ENCODE results near the gene ZNF668. TPM values are rescaled to one million over a fixed set of nuclear protein-coding genes. Genes with fewer than 3 reads are reported as not detected.

ZNF668 gene
- total RNA-seq, 3 donors from 2014 or later (not counting 1 experiment from before 2014, with no cell fraction given): 11.0 to 27.4 (median 22.6) TPM

DNA sequence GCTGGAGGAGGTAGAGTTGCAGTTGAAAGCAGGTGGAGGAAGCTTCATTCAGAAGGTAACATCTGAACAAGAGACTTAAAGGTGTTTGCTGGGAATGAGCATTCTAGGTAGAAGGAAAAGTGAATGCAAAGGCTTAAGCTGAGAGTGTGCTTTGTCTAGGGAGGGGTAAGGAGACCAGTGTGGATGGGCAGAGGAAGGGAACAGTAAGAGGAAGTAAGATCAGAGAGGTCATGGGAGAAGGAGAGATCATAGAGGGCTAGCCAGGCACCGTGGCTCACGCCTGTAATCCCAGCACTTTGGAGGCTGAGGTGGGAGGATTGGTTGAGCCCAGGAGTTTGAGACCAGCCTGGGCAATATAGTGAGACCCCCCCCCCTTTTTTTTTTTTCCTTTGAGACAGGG lies 37.3 kb downstream of the ZNF668 start:
- Histone ChIP-seq H3K4me1 (ENCODE audit: control insufficient read depth, insufficient read depth, low read length) (peaks cover 20% of the 10 kb centered on the region), H3K27me3 (ENCODE audit: control insufficient read depth, insufficient read depth, low read length) (no peaks in the 10 kb centered on the region), H3K36me3 (ENCODE audit: control insufficient read depth, insufficient read depth, low read length) (peaks cover 45% of the 10 kb centered on the region), H3K4me3 (ENCODE audit: low read length) (no peak overlapping the region), H3K9me3 (ENCODE audit: control insufficient read depth, insufficient read depth, low read length) (no peaks in the 10 kb centered on the region), H3K27ac (ENCODE audit: low read length) (no peak overlapping the region)
- H3K4me3 Mint-ChIP-seq: no peak overlapping the region
- no peak for ATAC-seq
- TF ChIP-seq, protein P1, sequence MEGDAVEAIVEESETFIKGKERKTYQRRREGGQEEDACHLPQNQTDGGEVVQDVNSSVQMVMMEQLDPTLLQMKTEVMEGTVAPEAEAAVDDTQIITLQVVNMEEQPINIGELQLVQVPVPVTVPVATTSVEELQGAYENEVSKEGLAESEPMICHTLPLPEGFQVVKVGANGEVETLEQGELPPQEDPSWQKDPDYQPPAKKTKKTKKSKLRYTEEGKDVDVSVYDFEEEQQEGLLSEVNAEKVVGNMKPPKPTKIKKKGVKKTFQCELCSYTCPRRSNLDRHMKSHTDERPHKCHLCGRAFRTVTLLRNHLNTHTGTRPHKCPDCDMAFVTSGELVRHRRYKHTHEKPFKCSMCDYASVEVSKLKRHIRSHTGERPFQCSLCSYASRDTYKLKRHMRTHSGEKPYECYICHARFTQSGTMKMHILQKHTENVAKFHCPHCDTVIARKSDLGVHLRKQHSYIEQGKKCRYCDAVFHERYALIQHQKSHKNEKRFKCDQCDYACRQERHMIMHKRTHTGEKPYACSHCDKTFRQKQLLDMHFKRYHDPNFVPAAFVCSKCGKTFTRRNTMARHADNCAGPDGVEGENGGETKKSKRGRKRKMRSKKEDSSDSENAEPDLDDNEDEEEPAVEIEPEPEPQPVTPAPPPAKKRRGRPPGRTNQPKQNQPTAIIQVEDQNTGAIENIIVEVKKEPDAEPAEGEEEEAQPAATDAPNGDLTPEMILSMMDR (IDR thresholded peaks at IDR 0.05): no peak
- WGBS (ENCODE audit: insufficient coverage): 50% methylated on average over 2 of the region's 2 CpGs
- H3K27ac Mint-ChIP-seq: peak overlapping the region in 1 of 2 donors; percentile 26
- no peaks in the 10 kb centered on the region for H3K9me3 Mint-ChIP-seq
- intact Hi-C loops (cut with micrococcal nuclease): no loop called here
- peaks cover 36 to 37% of the 10 kb centered on the region in 2 donors for H3K4me1 Mint-ChIP-seq
- H3K27me3 Mint-ChIP-seq (ENCODE audit: low read depth in 2 of 2): no peaks in the 10 kb centered on the region
- no peak for DNase-seq
- H3K36me3 Mint-ChIP-seq: no peaks in the 10 kb centered on the region

DNA sequence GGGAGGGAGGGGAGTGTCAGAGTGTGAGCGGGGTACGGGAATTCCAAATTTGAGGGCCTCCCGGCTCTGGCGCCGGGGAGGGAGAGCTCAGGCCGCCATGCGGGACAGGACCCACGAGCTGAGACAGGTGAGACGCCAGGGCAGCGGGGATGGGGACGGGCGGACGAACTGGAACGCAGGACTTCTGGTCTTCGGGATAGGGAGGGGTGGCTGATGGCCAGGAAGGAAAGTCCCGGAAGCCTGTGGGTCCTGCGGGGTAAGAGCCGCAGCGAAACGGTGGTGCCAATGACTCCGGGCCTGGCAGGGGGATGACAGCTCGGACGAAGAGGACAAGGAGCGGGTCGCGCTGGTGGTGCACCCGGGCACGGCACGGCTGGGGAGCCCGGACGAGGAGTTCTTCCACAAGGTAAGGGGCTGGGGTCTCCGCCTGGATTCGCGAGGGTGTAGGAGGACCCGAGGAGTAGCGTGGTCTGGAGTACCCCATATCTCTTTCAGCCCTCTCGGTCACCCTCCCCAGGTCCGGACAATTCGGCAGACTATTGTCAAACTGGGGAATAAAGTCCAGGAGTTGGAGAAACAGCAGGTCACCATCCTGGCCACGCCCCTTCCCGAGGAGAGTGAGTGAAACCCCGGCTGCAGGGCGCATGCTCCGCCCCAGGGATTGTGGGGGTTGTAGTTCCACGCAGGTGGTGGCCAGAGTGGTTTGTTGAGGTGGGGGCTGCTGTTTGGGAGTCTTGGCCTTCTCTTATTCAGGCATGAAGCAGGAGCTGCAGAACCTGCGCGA lies 40.1 kb downstream of the ZNF668 start:
- Mint-ChIP-seq H3K4me3 (peak overlapping the region; percentile 99), H3K27me3 (ENCODE audit: low read depth in 2 of 2) (no peaks in the 10 kb centered on the region), H3K9me3 (no peaks in the 10 kb centered on the region), H3K27ac (peak overlapping the region; percentile 95 to 99), H3K36me3 (no peaks in the 10 kb centered on the region), H3K4me1 (peaks cover 36 to 37% of the 10 kb centered on the region in 2 donors)
- Histone ChIP-seq H3K4me1 (ENCODE audit: control insufficient read depth, insufficient read depth, low read length) (peaks cover 20% of the 10 kb centered on the region), H3K4me3 (ENCODE audit: low read length) (peak overlapping the region; percentile 80), H3K27me3 (ENCODE audit: control insufficient read depth, insufficient read depth, low read length) (no peaks in the 10 kb centered on the region), H3K9me3 (ENCODE audit: control insufficient read depth, insufficient read depth, low read length) (no peaks in the 10 kb centered on the region), H3K27ac (ENCODE audit: low read length) (peak overlapping the region; percentile 92), H3K36me3 (ENCODE audit: control insufficient read depth, insufficient read depth, low read length) (peaks cover 28% of the 10 kb centered on the region)
- ATAC-seq (peak; percentile 47 to 60 (median 49)), DNase-seq (peak; percentile 83 to 95)
- WGBS (ENCODE audit: insufficient coverage): 1% methylated on average over 47 of the region's 47 CpGs
- intact Hi-C loops (cut with micrococcal nuclease): loop anchor here (1.0 to 5.0 kb wide), 4 partner anchors 39 to 425 kb away; partner anchors contain the start of genes ARMC5, FBXL19 and VKORC1
- TF ChIP-seq, protein P1 (IDR thresholded peaks at IDR 0.05): no peak

DNA sequence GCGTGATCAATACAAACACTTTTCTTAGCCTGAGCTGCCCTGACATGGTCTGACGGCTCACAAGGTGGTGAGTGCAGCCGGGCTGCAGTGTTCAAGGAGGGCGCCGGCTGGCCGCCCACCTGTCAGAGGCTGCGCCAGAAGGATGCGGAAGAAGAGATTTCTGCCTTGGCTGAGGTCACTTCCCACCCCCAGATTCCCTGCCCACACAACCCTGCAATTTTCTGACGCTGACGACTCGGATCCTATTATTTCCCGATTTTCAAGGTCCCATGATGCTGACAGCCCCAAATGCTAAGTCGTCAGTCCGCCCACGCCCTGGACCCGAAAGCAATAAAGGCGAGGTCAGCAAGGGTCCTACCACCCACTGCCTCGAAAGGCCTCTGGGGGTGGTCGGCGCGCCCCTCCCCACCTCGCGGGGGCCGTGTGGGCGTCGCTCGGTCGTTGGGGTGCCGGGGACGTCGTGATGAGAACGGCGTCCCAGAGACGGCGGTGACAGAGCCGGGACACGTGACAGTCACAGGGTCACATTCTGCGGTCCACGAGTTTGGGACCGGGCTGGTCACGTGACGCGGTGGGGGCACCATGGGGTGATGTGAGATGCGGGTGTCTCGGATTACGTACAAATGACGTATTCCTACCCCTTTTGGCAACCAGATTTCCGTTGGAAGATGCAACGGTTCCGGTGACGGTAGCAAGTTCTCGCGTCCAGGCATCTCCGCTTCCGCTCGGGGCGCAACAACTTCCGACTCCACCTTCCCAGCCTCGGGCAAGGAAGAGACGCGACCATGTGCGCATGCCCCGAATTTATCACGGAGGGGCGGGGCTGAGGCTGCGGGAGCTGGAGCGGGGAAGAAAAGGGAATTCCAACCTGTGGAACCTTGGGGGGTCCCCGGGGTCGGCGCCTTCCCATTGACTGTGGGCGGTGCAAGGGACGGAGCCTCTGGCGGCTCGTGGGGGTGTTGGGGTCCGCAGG lies 41.0 kb downstream of the ZNF668 start, which contains the start of gene STX4:
TSS of gene STX4 (plus strand) at position 823 of the 973 bp plus-strand sequence. CDS start 248 bp downstream, outside the sequence.
- H3K4me3 Mint-ChIP-seq: peak within 1 kb of the TSS; percentile 99
- peaks cover 36 to 37% of the 10 kb centered on the region in 2 donors for H3K4me1 Mint-ChIP-seq
- Histone ChIP-seq H3K4me1 (ENCODE audit: control insufficient read depth, insufficient read depth, low read length) (peaks cover 20% of the 10 kb centered on the region), H3K27ac (ENCODE audit: low read length) (peak within 1 kb of the TSS; percentile 92), H3K4me3 (ENCODE audit: low read length) (peak within 1 kb of the TSS; percentile 80), H3K36me3 (ENCODE audit: control insufficient read depth, insufficient read depth, low read length) (peaks cover 19% of the 10 kb centered on the region), H3K9me3 (ENCODE audit: control insufficient read depth, insufficient read depth, low read length) (no peaks in the 10 kb centered on the region), H3K27me3 (ENCODE audit: control insufficient read depth, insufficient read depth, low read length) (no peaks in the 10 kb centered on the region)
- no peaks in the 10 kb centered on the region for H3K9me3 Mint-ChIP-seq
- peak; percentile 97 to 100 for DNase-seq
- peak within 1 kb of the TSS; percentile 95 to 99 for H3K27ac Mint-ChIP-seq
- no peaks in the 10 kb centered on the region for H3K36me3 Mint-ChIP-seq
- WGBS (ENCODE audit: insufficient coverage): under 1% methylated on average over 75 of the region's 75 CpGs
- peak; percentile 78 to 89 (median 82) for ATAC-seq
- intact Hi-C loops (cut with micrococcal nuclease): loop anchor here (1.0 to 5.0 kb wide), 4 partner anchors 40 to 426 kb away; partner anchors contain the start of genes ARMC5, FBXL19 and VKORC1
- H3K27me3 Mint-ChIP-seq (ENCODE audit: low read depth in 2 of 2): no peaks in the 10 kb centered on the region
- TF ChIP-seq, protein P1 (IDR thresholded peaks at IDR 0.05): no peak
